Measurements from ENCODE around the gene ATF6.
"Not testable (repeated sequence)": the region's sequence is repeated elsewhere in the genome, so short reads cannot be mapped to it uniquely, and the experiment has no call there.

ATF6 gene

DNA sequence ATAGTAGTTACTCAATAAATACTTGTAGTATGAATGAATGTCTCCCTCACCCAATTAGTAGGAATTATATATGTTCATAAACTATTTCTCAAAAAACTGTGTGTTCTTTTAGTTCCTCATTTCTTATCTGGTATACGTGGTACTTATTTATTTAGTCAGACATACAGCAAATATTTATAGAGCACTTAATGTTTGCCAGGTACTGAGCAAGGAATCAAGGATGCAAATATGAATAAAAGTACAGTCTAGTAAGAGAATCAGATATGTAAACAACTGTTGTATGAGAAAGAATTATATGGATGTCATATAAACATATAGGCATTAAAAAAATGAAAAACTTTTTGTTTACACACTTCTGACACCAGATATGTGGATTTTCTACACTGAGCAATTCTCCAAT is 58.5 kb downstream of the ATF6 start:
- POLR2A ChIA-PET = no interaction called here
- CTCF ChIA-PET = no interaction called here
- no peak for TF ChIP-seq CTCF (IDR thresholded peaks at IDR 0.05; ENCODE audit: insufficient read depth, low read length, missing control alignments)
- DNase-seq (ENCODE audit: low read depth, low spot score) = no peak
- no peak overlapping the region for H3K4me3 ChIP-seq (ENCODE audit: low read depth, low read length)

DNA sequence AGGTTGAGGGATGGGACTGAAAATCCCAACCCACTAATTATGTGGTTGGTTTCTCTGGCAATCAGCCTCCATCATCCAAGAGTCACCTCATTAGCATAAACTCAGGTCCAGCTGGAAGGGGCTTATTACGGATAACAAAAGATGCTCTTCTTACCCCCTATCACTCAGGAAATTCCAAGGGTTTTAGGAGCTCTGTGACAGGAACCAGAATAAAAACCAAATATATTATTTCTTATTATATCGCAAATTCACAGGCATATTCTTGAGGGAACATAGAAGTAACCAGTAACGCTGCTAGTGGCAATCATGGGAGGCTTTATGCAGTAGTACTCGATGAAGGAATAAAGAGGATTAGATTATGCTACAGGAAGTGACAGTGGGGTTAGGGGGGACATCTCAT is 59.7 kb downstream of the ATF6 start:
- no peak for TF ChIP-seq CTCF (IDR thresholded peaks at IDR 0.05; ENCODE audit: insufficient read depth, low read length, missing control alignments)
- H3K4me3 ChIP-seq (ENCODE audit: low read depth, low read length) = no peak overlapping the region
- no peak for DNase-seq (ENCODE audit: low read depth, low spot score)
- ChIA-PET POLR2A (no interaction called here), CTCF (interaction anchor here (0.7 to 2.1 kb wide), 4 partner anchors 18 to 211 kb away, joined by 3 to 6 read pairs (median 4); partner anchors contain the start of gene OLFML2B)

- H3K4me3 ChIP-seq (ENCODE audit: low read depth, low read length) = no peak overlapping the region
- ChIA-PET POLR2A (no interaction called here), CTCF (interaction anchor here (0.7 to 2.1 kb wide), 3 partner anchors 19 to 211 kb away, joined by 3 to 6 read pairs (median 5); partner anchors contain the start of gene OLFML2B)
- TF ChIP-seq CTCF (IDR thresholded peaks at IDR 0.05; ENCODE audit: insufficient read depth, low read length, missing control alignments) = no peak
- DNase-seq (ENCODE audit: low read depth, low spot score) = no peak
These were observed 60.4 kb downstream of the ATF6 start for GRCh38 chr1:161826478-161826877.

DNA sequence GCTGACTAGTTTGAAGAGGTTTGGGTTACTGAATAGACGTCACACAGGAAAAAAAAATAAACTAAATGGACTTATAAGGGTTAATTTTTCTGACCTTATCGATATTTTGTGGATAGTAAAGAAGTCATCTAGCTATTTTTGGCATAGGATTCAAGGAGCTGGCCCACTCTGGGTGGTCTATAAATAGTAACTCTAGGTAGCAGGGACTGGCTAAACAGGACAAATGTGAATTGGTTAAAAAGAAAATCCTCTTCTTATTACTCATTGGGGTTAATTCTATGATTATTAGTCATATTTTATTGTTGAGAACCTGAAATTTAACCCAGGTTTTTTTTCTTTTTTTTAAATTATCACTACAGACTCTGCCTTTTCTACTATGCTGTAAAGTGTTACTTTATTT is 61.7 kb downstream of the ATF6 start:
- no peak overlapping the region for H3K4me3 ChIP-seq (ENCODE audit: low read depth, low read length)
- POLR2A ChIA-PET = no interaction called here
- DNase-seq (ENCODE audit: low read depth, low spot score) = no peak
- no peak for TF ChIP-seq CTCF (IDR thresholded peaks at IDR 0.05; ENCODE audit: insufficient read depth, low read length, missing control alignments)
- CTCF ChIA-PET = interaction anchor here (1.3 kb wide), 1 partner anchor 209 kb away, joined by 5 read pairs; no protein-coding TSS in a partner anchor

GRCh38 chr1:161832299-161832907 is 66.3 kb downstream of the ATF6 start:
- POLR2A ChIA-PET; DNase-seq (ENCODE audit: low read depth, low spot score); CTCF ChIA-PET; H3K4me3 ChIP-seq (ENCODE audit: low read depth, low read length): not testable (repeated sequence)

DNA sequence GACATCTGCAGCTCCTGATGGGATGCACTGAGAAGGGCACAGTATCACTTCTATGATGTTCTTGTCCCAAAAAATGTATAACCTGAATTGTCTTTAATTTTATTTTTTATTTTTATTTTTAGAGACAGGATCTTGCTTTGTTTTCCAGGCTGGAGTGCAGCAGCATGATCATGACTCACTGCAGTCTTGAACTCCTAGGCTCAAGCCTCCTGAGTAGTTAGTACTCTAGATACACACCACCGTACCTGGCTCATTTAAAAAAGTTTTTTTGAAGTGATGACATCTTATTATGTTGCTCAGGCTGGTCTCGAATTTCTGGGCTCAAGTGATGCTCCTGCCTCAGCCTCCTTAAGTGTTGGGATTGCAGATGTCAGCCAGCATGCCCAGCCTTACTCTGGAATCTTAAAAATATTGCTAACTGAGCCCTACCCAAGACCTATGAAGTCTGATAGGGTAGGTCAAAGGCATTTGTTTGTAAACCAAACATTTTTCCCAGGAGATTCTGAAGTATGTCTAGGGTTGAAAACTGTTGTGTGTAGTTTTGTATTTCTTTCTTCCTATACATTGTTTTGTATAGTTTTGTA is 68.9 kb downstream of the ATF6 start:
- DNase-seq (ENCODE audit: low read depth, low spot score) = no peak
- no peak for TF ChIP-seq CTCF (IDR thresholded peaks at IDR 0.05; ENCODE audit: insufficient read depth, low read length, missing control alignments)
- no peak overlapping the region for H3K4me3 ChIP-seq (ENCODE audit: low read depth, low read length)
- CTCF ChIA-PET = no interaction called here
- POLR2A ChIA-PET = no interaction called here

GRCh38 chr1:161836018-161836417 is 69.9 kb downstream of the ATF6 start:
- no peak for TF ChIP-seq CTCF (IDR thresholded peaks at IDR 0.05; ENCODE audit: insufficient read depth, low read length, missing control alignments)
- ChIA-PET POLR2A (no interaction called here), CTCF (interaction anchor here (1.7 kb wide), 1 partner anchor 188 kb away, joined by 7 read pairs; the partner anchor contains the start of gene OLFML2B)
- H3K4me3 ChIP-seq (ENCODE audit: low read depth, low read length) = no peak overlapping the region
- DNase-seq (ENCODE audit: low read depth, low spot score) = peak; percentile 65

Measured in AG04449 (cell line).